Stimulated activated CD4-positive, alpha-beta T cell treated with anti-CD3 and anti-CD28 coated beads, Interleukin-2, amount 100 ng/mL, for 4 hours (primary cell): ENCODE results near the gene CEND1.

Experiments
- DNase-seq: peaks from one replicate; pipeline ENCODE4 v3.0.0-alpha.2; 2020; ENCODE audit warnings: low read depth

The CEND1 gene

GRCh38 chr11:794766-795633 is 5.1 kb upstream of the CEND1 start:
- DNase-seq, result no peak

GRCh38 chr11:794013-794765 is 4.3 kb upstream of the CEND1 start:
- no peak for DNase-seq

- no peak for DNase-seq
Measured at GRCh38 chr11:793556-793955, 3.7 kb upstream of the CEND1 start.

- no peak for DNase-seq
Measured at GRCh38 chr11:792873-793272, 3.0 kb upstream of the CEND1 start.

GRCh38 chr11:792535-792821 is 2.6 kb upstream of the CEND1 start:
- DNase-seq, result no peak

- DNase-seq, result no peak
Measured at GRCh38 chr11:791658-792534, 2.0 kb upstream of the CEND1 start.

- no peak for DNase-seq
Measured at GRCh38 chr11:790721-791564, 1.1 kb upstream of the CEND1 start.

GRCh38 chr11:788953-789940 is 643 bp downstream of the CEND1 start:
- no peak for DNase-seq

GRCh38 chr11:788009-788640 is 1.8 kb downstream of the CEND1 start:
- DNase-seq, result no peak

GRCh38 chr11:787084-787675 is 2.7 kb downstream of the CEND1 start:
- DNase-seq, result no peak

GRCh38 chr11:786235-787083 is 3.4 kb downstream of the CEND1 start:
- DNase-seq, result no peak

- no peak for DNase-seq
Measured at GRCh38 chr11:783581-784015, 6.3 kb downstream of the CEND1 start.

GRCh38 chr11:782264-783174 is 7.4 kb downstream of the CEND1 start:
- no peak for DNase-seq

GRCh38 chr11:779955-780532 is 9.8 kb downstream of the CEND1 start:
- no peak for DNase-seq

GRCh38 chr11:778976-779954 is 10.6 kb downstream of the CEND1 start:
- no peak for DNase-seq
